IPS-18a (cell line): ENCODE results near the gene CARD16.

Experiments used
- H3K27ac ChIP-seq: one replicate; pipeline ENCODE4 v1.5.1; 2013; ENCODE audit warnings: low read length
- H3K27me3 ChIP-seq: one replicate; pipeline ENCODE4 v1.6.1; 2013; ENCODE audit warnings: mild to moderate bottlenecking, low read length; ENCODE audit not compliant: control insufficient read depth, insufficient read depth
- H3K36me3 ChIP-seq: one replicate; pipeline ENCODE4 v1.6.1; 2013; ENCODE audit warnings: low read depth, low read length; ENCODE audit not compliant: control insufficient read depth
- H3K4me1 ChIP-seq: one replicate; pipeline ENCODE4 v1.6.1; 2013; ENCODE audit warnings: low read depth, low read length; ENCODE audit not compliant: control insufficient read depth
- H3K4me3 ChIP-seq: one replicate; pipeline ENCODE4 v1.5.1; 2013; ENCODE audit warnings: low read length
- H3K9ac ChIP-seq: one replicate; pipeline ENCODE4 v1.6.1; 2013; ENCODE audit warnings: mild to moderate bottlenecking, low read length, moderate library complexity
- H3K9me3 ChIP-seq: one replicate; pipeline ENCODE4 v1.6.1; 2013; ENCODE audit warnings: low read depth, low read length; ENCODE audit not compliant: control insufficient read depth

The CARD16 gene

DNA sequence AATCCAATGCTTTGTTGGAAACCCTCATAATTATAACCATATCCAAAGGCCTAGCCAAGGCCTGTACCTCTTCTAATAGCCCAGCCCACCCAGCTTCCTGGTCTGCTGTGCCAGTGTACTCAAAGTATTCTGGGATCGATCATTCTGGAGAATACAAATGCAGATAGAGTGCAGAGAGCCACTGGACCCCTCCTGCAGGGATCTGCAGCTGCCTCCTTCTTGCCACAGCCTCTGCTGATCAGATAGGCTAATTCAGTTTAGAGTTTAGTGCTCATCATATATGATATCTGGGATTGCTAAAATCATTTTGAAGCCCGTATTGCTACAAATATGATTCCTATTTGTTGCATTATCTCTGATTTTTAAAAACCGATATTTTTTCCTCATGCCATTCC, 39.7 kb downstream of the CARD16 start:
- no peaks in the 10 kb centered on the region for H3K9me3 ChIP-seq
- no peak overlapping the region for H3K4me3 ChIP-seq
- H3K4me1 ChIP-seq = no peaks in the 10 kb centered on the region
- no peaks in the 10 kb centered on the region for H3K27me3 ChIP-seq
- no peaks in the 10 kb centered on the region for H3K36me3 ChIP-seq
- H3K9ac ChIP-seq = no peak overlapping the region
- H3K27ac ChIP-seq = no peak overlapping the region

DNA sequence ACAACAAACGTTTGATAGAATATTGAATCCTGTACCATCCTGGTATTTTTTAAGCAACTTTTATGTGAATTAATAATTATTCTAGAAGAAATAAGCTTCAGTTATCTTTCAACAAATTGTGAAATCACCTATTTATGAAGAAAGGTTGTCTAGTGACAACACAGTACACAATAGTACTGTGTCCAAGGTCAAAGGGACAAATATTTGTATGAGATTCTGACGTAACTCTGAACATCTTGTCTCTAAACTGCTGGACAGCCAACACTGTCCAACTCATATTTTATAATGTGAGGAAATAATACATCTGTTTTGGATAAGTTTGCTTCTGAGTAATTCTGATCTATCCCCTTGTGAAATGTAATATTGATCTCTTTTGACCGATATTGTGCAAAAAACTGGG, 41.1 kb downstream of the CARD16 start:
- Histone ChIP-seq H3K4me3 (no peak overlapping the region), H3K9me3 (no peaks in the 10 kb centered on the region), H3K4me1 (no peaks in the 10 kb centered on the region), H3K27me3 (no peaks in the 10 kb centered on the region), H3K27ac (no peak overlapping the region), H3K36me3 (no peaks in the 10 kb centered on the region), H3K9ac (no peak overlapping the region)

- no peak overlapping the region for H3K9ac ChIP-seq
- H3K4me3 ChIP-seq = no peak overlapping the region
- no peaks in the 10 kb centered on the region for H3K9me3 ChIP-seq
- H3K27me3 ChIP-seq = no peaks in the 10 kb centered on the region
- no peaks in the 10 kb centered on the region for H3K36me3 ChIP-seq
- no peaks in the 10 kb centered on the region for H3K4me1 ChIP-seq
- H3K27ac ChIP-seq = no peak overlapping the region
Measured at GRCh38 chr11:105003151-105003550, 42.0 kb downstream of the CARD16 start.

- no peaks in the 10 kb centered on the region for H3K36me3 ChIP-seq
- no peak overlapping the region for H3K9ac ChIP-seq
- H3K9me3 ChIP-seq = no peaks in the 10 kb centered on the region
- H3K4me3 ChIP-seq = no peak overlapping the region
- no peaks in the 10 kb centered on the region for H3K4me1 ChIP-seq
- H3K27ac ChIP-seq = no peak overlapping the region
- no peaks in the 10 kb centered on the region for H3K27me3 ChIP-seq
Measured at GRCh38 chr11:105000797-105001196, 44.3 kb downstream of the CARD16 start.

DNA sequence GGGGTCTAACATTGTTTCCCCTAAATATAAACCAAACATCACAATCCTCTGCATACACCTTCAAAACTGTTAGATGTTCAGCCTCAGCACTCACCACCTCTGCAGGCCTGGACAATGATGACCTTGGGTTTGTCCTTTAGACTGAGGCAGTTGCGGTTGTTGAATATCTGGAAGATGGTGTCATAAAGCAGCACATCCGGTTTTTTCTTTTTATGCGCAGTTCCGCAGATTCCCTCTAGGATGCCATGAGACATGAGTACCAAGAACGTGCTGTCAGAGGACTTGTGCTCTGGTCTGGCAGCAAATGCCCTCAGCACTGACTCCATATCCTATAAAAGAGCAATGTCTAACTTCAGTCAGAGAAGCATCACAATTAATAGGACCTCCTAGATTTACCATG, 45.0 kb downstream of the CARD16 start:
- no peaks in the 10 kb centered on the region for H3K9me3 ChIP-seq
- H3K4me3 ChIP-seq = no peak overlapping the region
- no peak overlapping the region for H3K27ac ChIP-seq
- no peaks in the 10 kb centered on the region for H3K4me1 ChIP-seq
- H3K36me3 ChIP-seq = no peaks in the 10 kb centered on the region
- no peak overlapping the region for H3K9ac ChIP-seq
- H3K27me3 ChIP-seq = no peaks in the 10 kb centered on the region

- no peaks in the 10 kb centered on the region for H3K36me3 ChIP-seq
- H3K27ac ChIP-seq = no peak overlapping the region
- H3K4me3 ChIP-seq = no peak overlapping the region
- no peaks in the 10 kb centered on the region for H3K9me3 ChIP-seq
- H3K9ac ChIP-seq = no peak overlapping the region
- no peaks in the 10 kb centered on the region for H3K27me3 ChIP-seq
- no peaks in the 10 kb centered on the region for H3K4me1 ChIP-seq
Measured at GRCh38 chr11:104999721-105000120, 45.4 kb downstream of the CARD16 start.

DNA sequence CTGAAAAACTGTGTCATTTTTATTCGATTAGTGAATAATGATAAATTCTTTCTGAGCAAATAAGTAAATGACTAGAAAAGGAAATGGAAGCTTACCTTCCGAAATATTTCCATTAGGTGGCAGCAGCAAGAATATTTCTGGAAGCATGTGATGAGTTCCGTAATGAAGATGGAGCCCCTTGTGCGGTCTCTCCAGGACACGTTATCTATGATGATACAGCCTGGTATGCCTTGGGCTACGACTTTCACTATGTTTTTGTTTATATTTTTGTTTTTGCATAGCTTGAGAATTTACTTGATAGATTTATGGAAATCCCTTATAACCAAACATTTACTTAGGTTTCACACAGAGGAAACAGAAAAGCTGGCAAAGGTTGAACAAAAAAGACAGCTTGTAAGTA, 47.8 kb downstream of the CARD16 start:
- no peaks in the 10 kb centered on the region for H3K27me3 ChIP-seq
- no peak overlapping the region for H3K27ac ChIP-seq
- H3K9ac ChIP-seq = no peak overlapping the region
- no peaks in the 10 kb centered on the region for H3K9me3 ChIP-seq
- no peaks in the 10 kb centered on the region for H3K36me3 ChIP-seq
- no peak overlapping the region for H3K4me3 ChIP-seq
- no peaks in the 10 kb centered on the region for H3K4me1 ChIP-seq

GRCh38 chr11:104995001-104995408, 50.1 kb downstream of the CARD16 start:
- Histone ChIP-seq H3K4me1 (no peaks in the 10 kb centered on the region), H3K9ac (no peak overlapping the region), H3K9me3 (no peaks in the 10 kb centered on the region), H3K27me3 (no peaks in the 10 kb centered on the region), H3K27ac (no peak overlapping the region), H3K4me3 (no peak overlapping the region), H3K36me3 (no peaks in the 10 kb centered on the region)

DNA sequence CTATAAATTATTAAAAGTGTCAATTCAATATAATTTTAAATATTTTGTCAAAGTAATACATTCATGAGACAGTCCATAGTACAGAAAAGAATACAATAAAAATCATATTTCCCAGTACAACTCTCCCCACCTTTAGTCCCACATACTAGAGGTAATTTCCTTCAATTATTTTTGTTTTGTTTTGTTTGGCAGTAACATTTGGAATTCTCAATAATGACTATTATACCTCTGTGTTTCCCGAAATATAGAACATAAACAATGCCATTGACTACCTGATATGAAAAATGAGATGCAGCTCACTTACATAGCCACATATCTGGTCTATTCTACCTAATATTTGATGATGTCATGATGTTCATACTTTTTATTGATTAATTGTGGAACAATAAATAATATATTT, 52.4 kb downstream of the CARD16 start:
- Histone ChIP-seq H3K4me3 (no peak overlapping the region), H3K4me1 (no peaks in the 10 kb centered on the region), H3K9me3 (no peaks in the 10 kb centered on the region), H3K27me3 (no peaks in the 10 kb centered on the region), H3K9ac (no peak overlapping the region), H3K36me3 (no peaks in the 10 kb centered on the region), H3K27ac (no peak overlapping the region)

GRCh38 chr11:104991994-104992393, 53.1 kb downstream of the CARD16 start:
- H3K9me3 ChIP-seq = no peaks in the 10 kb centered on the region
- no peaks in the 10 kb centered on the region for H3K36me3 ChIP-seq
- H3K27ac ChIP-seq = no peak overlapping the region
- H3K27me3 ChIP-seq = no peaks in the 10 kb centered on the region
- no peaks in the 10 kb centered on the region for H3K4me1 ChIP-seq
- H3K9ac ChIP-seq = no peak overlapping the region
- H3K4me3 ChIP-seq = no peak overlapping the region
